Inferior parietal cortex (tissue), 1 donor: Measurements from ENCODE around the gene KCNJ4.
A peak's percentile ranks its signal among the peaks of the same experiment; 100 is the strongest.

Experiments used
- DNase-seq: peaks from one replicate; pipeline ENCODE4 v3.0.0-alpha.2; 2016; ENCODE audit errors: extremely low spot score

KCNJ4 gene

GRCh38 chr22:38453066-38453672, 1.8 kb downstream of the KCNJ4 start:
- no peak for DNase-seq

- peak; percentile 72 for DNase-seq
Observed at GRCh38 chr22:38452373-38453065, 2.5 kb downstream of the KCNJ4 start.

DNA sequence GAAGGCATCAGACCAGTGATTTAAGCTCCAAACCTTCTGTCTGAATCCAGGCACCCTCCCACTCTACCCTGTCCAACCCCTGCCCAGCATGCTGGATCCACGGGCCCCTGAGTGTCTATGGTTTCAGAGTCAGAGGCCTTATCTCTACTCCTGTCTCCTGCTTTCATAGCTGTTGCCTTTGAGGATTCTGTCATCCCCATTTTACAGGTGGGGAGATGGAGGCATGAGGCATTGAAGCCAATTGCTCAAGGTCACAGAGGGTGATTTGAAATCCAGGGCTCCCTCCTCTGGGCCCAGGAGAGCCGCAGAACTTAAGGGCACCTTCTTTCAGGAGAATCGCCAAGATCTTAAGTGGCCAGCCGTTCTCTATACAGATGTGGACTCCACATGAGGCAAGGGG, 3.1 kb downstream of the KCNJ4 start:
- no peak for DNase-seq

DNA sequence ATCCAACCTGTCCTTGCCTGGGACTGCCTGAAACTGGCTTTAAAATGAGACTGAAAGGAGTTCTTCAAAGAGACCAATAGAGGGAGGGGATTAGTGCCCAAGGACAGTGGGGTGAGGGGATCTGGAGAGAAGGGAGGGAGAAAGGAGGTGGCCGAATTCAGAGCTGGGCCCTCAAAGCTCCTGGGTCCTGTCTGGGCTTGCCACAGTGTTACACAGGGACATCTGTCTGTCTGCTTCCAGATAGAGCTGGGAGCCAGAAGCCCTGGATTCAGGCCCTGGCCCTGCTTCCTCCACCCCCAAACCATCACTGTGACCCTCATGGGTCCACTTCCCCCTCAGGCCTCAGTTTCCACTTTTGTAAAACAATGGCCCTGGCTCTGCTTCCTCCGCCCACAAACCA, 3.6 kb downstream of the KCNJ4 start:
- DNase-seq = no peak

DNA sequence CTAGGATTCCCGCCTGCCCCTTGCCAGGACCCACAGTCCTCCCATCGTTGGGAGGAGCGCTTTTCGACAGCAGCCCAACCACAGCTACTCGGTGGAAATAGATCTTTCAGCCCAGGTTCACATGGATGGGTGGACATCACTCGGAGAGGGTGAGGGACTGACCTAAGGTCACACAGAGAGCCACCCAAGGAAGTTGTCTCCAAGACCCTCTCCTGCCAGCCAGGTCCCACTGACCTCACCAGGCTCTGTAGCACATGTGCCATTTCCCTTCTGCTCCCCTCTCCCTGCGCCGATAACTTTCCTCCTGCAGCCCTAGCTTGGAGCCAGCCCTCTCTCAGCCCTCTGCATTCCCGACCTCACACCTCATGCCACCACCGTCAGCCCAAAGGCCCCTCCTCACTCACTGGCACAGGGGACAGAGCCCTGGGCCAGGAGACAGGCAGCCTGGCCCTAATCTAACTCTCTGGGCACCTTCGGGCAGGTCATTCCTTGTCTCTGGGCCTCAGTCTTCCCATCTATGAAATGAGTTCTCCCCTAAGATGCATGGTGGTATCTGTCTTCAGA, 4.7 kb downstream of the KCNJ4 start:
- DNase-seq = no peak

- no peak for DNase-seq
Observed at GRCh38 chr22:38449776-38450175, 5.2 kb downstream of the KCNJ4 start.

DNA sequence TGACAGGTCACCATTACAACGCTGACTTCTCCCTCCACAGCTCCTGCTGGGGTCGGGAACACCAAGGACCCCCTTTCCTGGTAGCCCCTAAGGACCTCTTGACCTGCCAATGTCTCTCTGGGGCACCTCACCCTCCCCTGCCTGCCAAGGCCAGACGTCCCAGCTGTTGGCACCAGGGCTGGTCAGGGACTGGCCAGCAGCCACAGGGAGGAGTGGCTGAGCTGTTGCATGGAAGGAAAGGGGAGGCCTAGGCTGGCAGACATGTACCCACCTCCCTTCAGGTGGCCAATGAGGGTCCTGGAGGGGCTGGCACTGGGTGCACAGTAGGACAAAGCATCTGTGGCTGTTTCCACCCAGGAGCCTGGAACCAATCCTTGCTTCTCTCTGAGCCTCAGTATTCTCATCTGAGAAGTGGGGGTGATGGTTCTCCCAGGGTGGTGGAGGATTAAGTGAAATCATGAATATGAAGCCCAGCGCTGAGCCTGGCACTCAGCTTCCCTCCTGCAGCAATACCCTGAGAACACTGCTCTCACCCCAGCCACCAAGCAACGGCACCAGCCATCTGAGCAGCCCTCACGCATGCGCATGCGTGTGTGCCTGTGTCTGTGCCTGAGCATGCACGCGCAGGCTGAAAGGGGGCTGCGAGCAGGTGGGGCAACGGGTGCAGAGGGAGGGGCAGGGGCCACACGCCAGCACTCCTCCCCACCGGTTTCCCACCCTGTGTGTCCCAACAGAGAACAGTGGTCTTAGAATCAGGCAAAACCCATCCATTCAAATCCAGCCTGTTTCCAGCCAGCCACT, 5.9 kb downstream of the KCNJ4 start:
- no peak for DNase-seq

DNA sequence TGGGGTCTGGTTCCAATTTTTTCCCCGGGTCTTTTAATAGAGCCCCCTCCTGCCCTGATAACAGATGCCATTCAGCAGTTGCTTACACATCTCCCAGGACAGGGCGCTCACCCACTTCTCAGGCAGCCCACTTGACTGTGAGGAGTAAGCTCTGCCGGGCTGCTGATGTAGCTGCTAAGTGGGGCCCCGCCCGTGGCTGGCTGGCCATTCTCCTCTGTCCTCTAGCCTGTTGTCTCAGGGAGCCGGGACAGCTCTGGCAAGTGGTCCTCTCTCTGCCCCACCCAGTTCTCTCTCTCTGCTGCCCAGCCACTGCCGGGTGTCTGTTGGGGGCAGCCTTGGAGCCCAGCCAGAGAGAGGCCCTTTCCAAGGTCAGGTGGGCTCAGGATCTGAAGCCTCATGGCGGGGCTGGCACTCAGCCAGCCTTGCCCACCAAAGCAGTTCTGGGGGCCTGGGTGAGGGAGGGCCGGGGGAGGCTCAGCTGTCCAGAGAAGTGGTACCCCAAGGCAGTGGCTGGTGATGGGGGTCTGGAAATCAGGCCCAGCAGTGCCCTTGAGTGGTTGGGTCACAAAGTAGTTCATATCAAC, 8.9 kb downstream of the KCNJ4 start:
- no peak for DNase-seq

DNA sequence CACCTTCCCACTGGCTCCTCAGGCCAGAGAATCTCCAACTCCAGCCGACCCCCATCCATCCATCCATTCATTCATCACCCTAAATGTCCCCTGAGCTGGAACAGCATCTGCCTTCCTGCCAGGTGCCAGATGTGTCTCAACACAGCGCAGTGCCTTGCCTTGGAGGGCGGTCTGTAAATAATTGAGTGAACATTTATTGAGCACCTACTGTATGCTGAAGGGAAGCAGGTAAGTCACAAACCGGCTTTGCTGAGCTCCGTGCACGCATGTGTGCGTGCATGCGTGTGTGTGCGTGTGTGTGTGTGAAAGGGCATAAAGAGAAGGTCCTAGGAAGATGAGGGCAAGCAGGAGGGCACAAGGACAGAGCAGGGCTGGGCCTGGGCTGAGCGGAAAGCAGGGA, 10.2 kb downstream of the KCNJ4 start:
- no peak for DNase-seq

GRCh38 chr22:38443628-38444521, 11.1 kb downstream of the KCNJ4 start:
- DNase-seq = no peak

DNA sequence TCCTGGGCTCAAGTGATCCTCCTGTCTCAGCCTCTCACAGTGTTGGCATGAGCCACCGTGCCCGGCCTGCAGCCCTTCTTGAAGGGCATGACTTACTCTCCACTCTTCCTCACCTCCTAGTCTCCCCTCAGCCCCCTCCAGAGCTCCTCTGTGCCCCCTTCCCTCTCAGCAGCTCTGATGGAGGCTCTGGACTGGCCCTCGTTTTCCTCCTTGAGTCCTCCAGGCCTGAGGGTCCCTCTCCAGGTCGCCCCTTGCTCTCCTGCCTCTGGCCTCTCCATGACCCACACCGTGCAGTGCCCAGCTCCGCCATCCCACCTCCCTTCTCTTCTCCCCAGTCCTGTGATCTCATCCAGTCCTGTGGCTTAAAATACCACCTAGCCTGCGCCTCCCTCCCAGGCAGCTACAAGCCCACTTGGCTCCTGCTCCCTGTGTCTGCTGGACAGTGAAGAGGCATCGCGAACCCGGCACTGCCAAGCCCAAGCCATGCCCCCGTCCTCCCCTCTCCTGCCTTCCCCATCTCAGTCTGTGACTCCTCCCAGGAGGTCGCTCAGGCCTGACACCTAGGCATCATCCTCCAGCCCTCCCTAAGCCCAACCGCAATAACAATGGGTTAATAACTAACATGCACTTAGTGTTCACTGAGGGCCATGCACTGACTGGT, 11.9 kb downstream of the KCNJ4 start:
- DNase-seq = no peak

DNA sequence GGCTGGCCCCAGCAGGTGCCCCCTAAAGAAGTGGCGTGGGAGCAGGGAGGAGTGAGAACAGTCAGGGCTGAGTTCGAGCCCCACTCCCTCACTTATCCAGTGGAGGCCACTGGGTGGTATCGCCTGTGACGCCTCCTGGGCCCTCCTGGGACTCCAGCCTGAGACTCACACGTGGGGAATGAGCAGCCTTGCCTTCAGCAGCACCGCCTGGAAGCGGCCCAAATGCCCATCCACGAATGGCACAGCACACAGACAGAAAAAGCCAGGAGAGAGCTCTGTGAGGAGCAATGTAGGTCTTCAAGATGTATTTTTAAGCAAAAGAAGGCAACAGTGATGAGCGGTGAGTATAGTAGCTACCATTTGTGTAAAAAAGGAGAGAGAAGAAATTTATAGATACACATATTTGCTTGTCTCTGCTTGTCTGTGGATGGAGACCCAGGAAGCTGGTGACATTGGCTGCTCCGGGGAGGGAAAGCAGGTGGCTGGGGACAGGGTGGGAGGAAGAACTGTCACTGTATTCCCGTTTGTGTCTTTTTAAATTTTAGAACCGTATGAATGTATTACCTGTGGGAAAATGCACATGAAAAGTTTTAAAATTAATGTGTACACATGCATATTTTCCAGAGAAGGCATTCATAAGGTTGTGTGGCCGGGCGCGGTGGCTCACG, 13.2 kb downstream of the KCNJ4 start:
- DNase-seq = no peak

- no peak for DNase-seq
Observed at GRCh38 chr22:38440747-38441350, 14.2 kb downstream of the KCNJ4 start.

DNA sequence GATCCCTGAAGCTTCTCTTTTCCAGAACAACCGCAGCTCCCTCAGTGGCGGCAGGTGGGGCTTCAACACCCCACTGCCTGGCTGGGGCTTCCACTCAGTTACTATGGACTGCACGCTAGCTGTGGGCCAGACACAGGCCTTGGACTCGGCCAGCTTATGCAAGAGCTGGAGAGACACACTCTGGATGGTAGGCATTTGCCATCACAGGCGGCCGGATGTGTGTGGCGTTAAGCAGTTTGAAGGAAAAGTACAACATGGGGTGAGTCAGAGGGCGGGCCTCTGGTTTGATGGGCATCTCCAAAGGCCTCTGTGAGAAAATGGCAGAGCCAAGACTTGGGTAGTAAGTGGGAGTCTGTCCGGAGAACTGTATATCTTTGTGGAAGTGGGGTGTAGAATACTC, 17.6 kb downstream of the KCNJ4 start:
- no peak for DNase-seq

DNA sequence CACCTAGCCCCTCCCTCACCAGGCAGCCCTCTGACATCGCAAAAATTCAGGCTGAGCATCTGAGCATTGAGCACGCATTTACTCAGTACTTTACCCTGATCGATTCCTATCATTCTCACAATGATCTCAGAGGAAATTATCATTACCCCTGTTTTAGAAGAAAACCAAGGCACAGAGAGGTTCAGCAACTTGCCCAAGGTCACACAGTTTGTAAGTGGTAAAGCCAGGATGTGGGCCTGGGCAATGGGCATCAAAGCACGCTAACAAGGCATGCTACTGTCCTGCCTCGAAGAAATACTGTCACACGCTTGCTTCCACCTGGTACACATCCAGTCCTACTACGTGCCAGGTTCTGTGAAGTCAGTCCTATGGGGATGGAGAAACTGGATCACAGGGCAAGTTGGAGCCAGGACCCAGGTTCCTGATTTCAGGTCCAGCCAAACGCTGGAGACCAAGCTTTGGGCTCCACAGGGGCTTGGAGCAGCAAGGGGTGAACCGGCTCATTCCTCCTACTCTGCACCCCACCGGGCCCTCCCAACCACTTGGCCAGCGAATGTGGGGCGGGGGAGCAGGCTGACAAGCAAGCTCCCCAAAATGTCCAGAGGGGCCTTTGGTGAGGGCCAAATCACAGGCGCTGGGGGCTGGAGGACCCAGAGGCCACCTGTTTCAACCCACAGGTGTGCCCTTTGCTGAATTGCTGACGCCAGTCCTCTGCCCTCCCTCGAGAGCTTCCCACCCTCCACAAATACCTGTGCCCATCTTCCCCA, 18.2 kb downstream of the KCNJ4 start:
- DNase-seq = no peak

DNA sequence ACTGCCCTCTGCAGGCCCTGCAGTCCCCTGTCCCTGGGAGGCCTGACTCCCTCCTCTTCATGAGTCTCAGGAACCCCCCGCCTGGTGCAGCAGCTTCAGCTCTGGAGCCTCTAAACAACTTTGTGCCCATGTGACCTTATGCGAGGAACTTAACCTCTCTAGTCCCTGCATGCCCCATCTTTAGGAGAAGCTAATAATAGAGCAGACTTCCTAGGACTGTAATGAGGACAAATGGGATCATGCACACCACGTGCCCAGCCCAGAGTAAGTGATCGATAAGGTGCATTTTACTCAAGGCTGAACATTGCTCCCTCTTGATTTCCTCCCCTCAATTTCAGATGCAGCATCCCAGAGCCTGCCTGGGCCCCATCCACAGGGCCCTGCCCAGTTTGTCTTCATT, 19.0 kb downstream of the KCNJ4 start:
- DNase-seq = no peak

DNA sequence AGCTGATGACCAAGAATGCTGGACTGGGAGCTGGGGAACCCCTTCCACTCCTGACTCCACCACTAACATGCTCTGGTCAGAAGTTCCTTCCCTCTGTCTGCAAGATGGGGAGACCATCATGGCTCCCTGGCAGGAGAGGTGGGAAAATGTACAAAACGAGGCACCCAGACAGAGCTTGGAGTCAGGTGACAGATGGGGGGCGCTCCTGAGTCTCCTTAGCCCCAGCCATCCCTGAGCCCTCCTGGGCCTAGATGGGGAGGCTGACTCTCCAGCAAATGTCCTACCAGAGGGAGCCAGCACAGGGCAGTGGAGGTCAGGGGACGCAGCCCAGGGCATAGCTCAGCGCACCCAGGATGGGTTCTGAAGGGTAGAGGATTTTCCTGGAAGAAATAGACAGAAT, 20.0 kb downstream of the KCNJ4 start:
- DNase-seq = no peak

GRCh38 chr22:38433871-38434270, 21.1 kb downstream of the KCNJ4 start:
- DNase-seq = no peak

DNA sequence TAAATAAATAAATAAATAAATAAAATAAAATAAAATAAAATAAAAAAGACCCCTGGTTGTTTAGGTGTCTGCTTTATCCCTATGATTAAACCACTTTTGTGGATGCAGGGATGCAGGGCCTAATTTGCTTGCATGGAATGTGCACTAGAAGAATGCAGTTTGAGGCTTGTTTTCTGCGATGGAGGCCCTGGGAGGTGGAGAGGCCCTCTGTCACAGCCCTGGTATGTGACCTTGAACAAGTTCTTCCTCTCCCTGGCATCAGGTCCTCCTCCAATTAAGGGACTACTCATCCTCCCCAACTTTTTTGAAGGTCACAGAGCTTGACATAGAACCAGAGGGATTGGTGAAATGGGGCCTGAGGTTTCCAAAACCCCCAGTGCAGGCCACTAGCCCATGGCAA, 22.7 kb downstream of the KCNJ4 start:
- no peak for DNase-seq
